ENCODE measurements around the gene TDRD10.

DNA sequence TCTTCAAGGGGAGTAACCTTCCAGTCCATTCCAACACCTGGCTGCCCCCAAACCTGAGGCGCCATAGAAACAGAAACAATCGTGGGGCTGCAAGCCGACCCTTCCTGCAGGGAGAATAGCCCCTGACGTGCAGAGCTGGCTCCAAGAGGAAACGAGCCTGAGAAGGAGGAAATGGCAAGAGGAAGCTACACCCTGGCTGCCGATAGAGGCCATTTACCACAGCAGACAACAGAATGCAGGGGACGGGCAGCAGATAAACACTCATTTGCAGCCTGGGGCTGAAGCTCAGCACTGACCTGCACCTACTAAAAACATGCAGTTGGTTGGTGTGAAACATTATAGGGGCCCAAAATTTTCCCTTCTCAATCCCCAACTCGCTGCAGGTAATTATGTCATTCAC is 8.7 kb upstream of the TDRD10 start:
- TF ChIP-seq CTCF (IDR thresholded peaks at IDR 0.05) (no peak), POLR2A (IDR thresholded peaks at IDR 0.05) (no peak)

Data from lower leg skin (tissue), 3 donors.